NCI-H1436 treated with DMSO at 0.1 percent for 48 hours (cell line): ENCODE data around the gene PET100.

Experiments
- DNase-seq: peaks from one replicate; lab custom pipeline; 2025; lab: John Stamatoyannopoulos, UW

The PET100 gene

GRCh38 chr19:7650148-7650547 lies 20.6 kb downstream of the PET100 start:
- DNase-seq: no peak

GRCh38 chr19:7652061-7652641 lies 22.6 kb downstream of the PET100 start:
- DNase-seq: peak; percentile 35

GRCh38 chr19:7654401-7654800 lies 24.8 kb downstream of the PET100 start:
- no peak for DNase-seq

- DNase-seq: no peak
Measured at GRCh38 chr19:7655581-7655980, 26.0 kb downstream of the PET100 start.

GRCh38 chr19:7657131-7657751 lies 27.6 kb downstream of the PET100 start:
- DNase-seq: no peak

- DNase-seq: no peak
Measured at GRCh38 chr19:7658219-7658686, 28.7 kb downstream of the PET100 start.

- no peak for DNase-seq
Measured at GRCh38 chr19:7661744-7662538, 32.3 kb downstream of the PET100 start.

GRCh38 chr19:7662657-7663056 lies 33.1 kb downstream of the PET100 start:
- no peak for DNase-seq

- no peak for DNase-seq
Measured at GRCh38 chr19:7663706-7664105, 34.1 kb downstream of the PET100 start.

- DNase-seq: no peak
Measured at GRCh38 chr19:7665076-7665475, 35.5 kb downstream of the PET100 start.

- DNase-seq: no peak
Measured at GRCh38 chr19:7668842-7669241, 39.2 kb downstream of the PET100 start, which contains the start of gene RETN. TSS of gene RETN (plus strand) at chr19:7669049. CDS start at chr19:7669327, 278 bp downstream.

- no peak for DNase-seq
Measured at GRCh38 chr19:7669641-7670040, 40.0 kb downstream of the PET100 start.

- no peak for DNase-seq
Measured at GRCh38 chr19:7670150-7670783, 40.7 kb downstream of the PET100 start.

GRCh38 chr19:7670790-7671189 lies 41.2 kb downstream of the PET100 start:
- no peak for DNase-seq

- no peak for DNase-seq
Measured at GRCh38 chr19:7672522-7672921, 42.9 kb downstream of the PET100 start.

GRCh38 chr19:7674010-7675005 lies 44.7 kb downstream of the PET100 start:
- DNase-seq: no peak

- no peak for DNase-seq
Measured at GRCh38 chr19:7676376-7676775, 46.8 kb downstream of the PET100 start.

GRCh38 chr19:7676854-7677253 lies 47.3 kb downstream of the PET100 start, which contains the start of gene MCEMP1:
TSS of gene MCEMP1 (plus strand) at chr19:7677090. CDS start at chr19:7677121, 31 bp downstream.
- no peak for DNase-seq

GRCh38 chr19:7677669-7678311 lies 48.2 kb downstream of the PET100 start:
- no peak for DNase-seq

GRCh38 chr19:7678971-7679751 lies 49.6 kb downstream of the PET100 start:
- DNase-seq: no peak
